GM23338 (cell line): ENCODE measurements around the gene CCSER2. TPM values are rescaled to one million over a fixed set of nuclear protein-coding genes. Genes with fewer than 3 reads are reported as not detected.
A peak's percentile ranks its signal among the peaks of the same experiment; 100 is the strongest.

ENCODE experiments used
- ATAC-seq: fragments of 200-7000 bp; cut with Tn5 transposase; 3 replicates; pipeline ENCODE4 v1.9.1; 2020
- DNase-seq: peaks from one replicate; pipeline ENCODE4 v3.0.0-alpha.2; 2015; ENCODE audit warnings: low spot score
- H2AFZ ChIP-seq: fragments of 200-600 bp; sonication (generic); 2 replicates; pipeline ENCODE4 v1.8.0; 2016; ENCODE audit warnings: antibody characterized with exemption, mild to moderate bottlenecking, moderate library complexity
- H3F3A ChIP-seq: fragments of 200-600 bp; sonication (generic); replicated peaks from 2 replicates; pipeline ENCODE4 v1.8.0; 2017; ENCODE audit warnings: antibody characterized with exemption, mixed run types, low read depth
- H3K27ac ChIP-seq: fragments of 200-600 bp; sonication (generic); 2 replicates; pipeline ENCODE4 v1.6.1; 2016; ENCODE audit warnings: low read depth
- H3K27me3 ChIP-seq: fragments of 200-600 bp; sonication (generic); 2 replicates; pipeline ENCODE4 v1.8.0; 2016; ENCODE audit warnings: mild to moderate bottlenecking, mixed run types, moderate library complexity; ENCODE audit not compliant: insufficient read depth
- H3K36me3 ChIP-seq: fragments of 200-600 bp; sonication (generic); 2 replicates; pipeline ENCODE4 v1.8.0; 2016; ENCODE audit warnings: mild to moderate bottlenecking; ENCODE audit not compliant: insufficient read depth
- H3K4me1 ChIP-seq: fragments of 200-600 bp; sonication (generic); 2 replicates; pipeline ENCODE4 v1.8.0; 2016; ENCODE audit warnings: mild to moderate bottlenecking, moderate library complexity; ENCODE audit not compliant: insufficient read depth
- H3K4me2 ChIP-seq: fragments of 200-600 bp; sonication (generic); 2 replicates; pipeline ENCODE4 v1.7.1; 2017; ENCODE audit warnings: mixed run types
- H3K4me3 ChIP-seq: fragments of 200-600 bp; sonication (generic); 2 replicates; pipeline ENCODE4 v1.6.1; 2016; ENCODE audit warnings: mixed run types
- H3K79me2 ChIP-seq: fragments of 200-600 bp; sonication (generic); replicated peaks from 2 replicates; pipeline ENCODE4 v1.8.0; 2017; ENCODE audit warnings: mild to moderate bottlenecking; ENCODE audit not compliant: insufficient read depth
- H3K9me2 ChIP-seq: fragments of 200-600 bp; sonication (generic); 2 replicates; pipeline ENCODE4 v1.8.0; 2017; ENCODE audit not compliant: insufficient read depth
- H4K20me1 ChIP-seq: fragments of 200-600 bp; sonication (generic); replicated peaks from 2 replicates; pipeline ENCODE4 v1.8.0; 2017; ENCODE audit warnings: mild to moderate bottlenecking; ENCODE audit not compliant: insufficient read depth
- H3K27ac Mint-ChIP-seq: 2 replicates; pipeline ENCODE4 v1.8.0; 2020; ENCODE audit warnings: inconsistent platforms, mild to moderate bottlenecking, moderate library complexity, mixed read lengths
- H3K27me3 Mint-ChIP-seq: 3 replicates; pipeline ENCODE4 v1.8.0; 2022; ENCODE audit warnings: low read depth, mild to moderate bottlenecking, moderate library complexity, mixed read lengths, inconsistent platforms; ENCODE audit not compliant: insufficient read depth, poor library complexity
- H3K36me3 Mint-ChIP-seq: 3 replicates; pipeline ENCODE4 v1.8.0; 2021; ENCODE audit warnings: low read depth, mild to moderate bottlenecking, inconsistent platforms, moderate library complexity, mixed read lengths
- H3K4me1 Mint-ChIP-seq: 3 replicates; pipeline ENCODE4 v1.8.0; 2020; ENCODE audit warnings: mild to moderate bottlenecking, inconsistent platforms, mixed read lengths
- H3K4me3 Mint-ChIP-seq: 3 replicates; pipeline ENCODE4 v1.8.0; 2021; ENCODE audit warnings: moderate library complexity, mild to moderate bottlenecking, inconsistent platforms, mixed read lengths
- H3K9me3 Mint-ChIP-seq: 3 replicates; pipeline ENCODE4 v1.8.0; 2020; ENCODE audit warnings: moderate library complexity, mild to moderate bottlenecking, inconsistent platforms, mixed read lengths
- CREB1 ChIP-seq: fragments of 250-450 bp; sonication (Bioruptor Pico); IDR thresholded peaks from 2 replicates; pipeline ENCODE4 v1.5.0; 2020; ENCODE audit warnings: low read depth, mild to moderate bottlenecking, moderate library complexity
- EZH2 ChIP-seq: fragments of 200-600 bp; sonication (generic); IDR thresholded peaks from one replicate; pipeline ENCODE4 v1.8.0; 2017; ENCODE audit warnings: antibody characterized with exemption, mild to moderate bottlenecking, low read depth; ENCODE audit not compliant: unreplicated experiment
- JUNB ChIP-seq: IDR thresholded peaks from one replicate; pipeline ENCODE4 v1.6.1; 2016; ENCODE audit warnings: antibody characterized with exemption; ENCODE audit not compliant: unreplicated experiment
- NANOG ChIP-seq: IDR thresholded peaks from 2 replicates; pipeline ENCODE4 v1.6.1; 2016; ENCODE audit warnings: antibody characterized with exemption, borderline replicate concordance
- POLR2AphosphoS5 ChIP-seq: IDR thresholded peaks from 2 replicates; pipeline ENCODE4 v1.6.1; 2016; ENCODE audit warnings: antibody characterized with exemption, low read depth
- STAT1 ChIP-seq: IDR thresholded peaks from one replicate; pipeline ENCODE4 v1.6.1; 2016; ENCODE audit warnings: antibody characterized with exemption; ENCODE audit not compliant: unreplicated experiment
- ZNF114 ChIP-seq: fragments of 250-450 bp; sonication (Bioruptor Pico); IDR thresholded peaks from 2 replicates; pipeline ENCODE4 v1.5.0; 2020; ENCODE audit warnings: mild to moderate bottlenecking, moderate library complexity
- ZNF331 ChIP-seq: fragments of 250-450 bp; sonication (Bioruptor Pico); IDR thresholded peaks from 2 replicates; pipeline ENCODE4 v1.5.0; 2020; ENCODE audit warnings: low read depth, mild to moderate bottlenecking, moderate library complexity
- polyA plus RNA-seq: library from polyadenylated mRNA; unstranded; fragments of >200 nt; fragmentation: Nextera tagmentation; extraction: Ambion mirVana; gene quantifications from 2 replicates; pipeline ENCODE4 v1.2.1, GENCODE V29; 2016
- total RNA-seq: library from RNA; depleted of rRNA; stranded (reverse); fragments of >200 nt; shearing (Covaris generic); gene quantifications from 2 replicates; pipeline ENCODE4 v1.2.3, GENCODE V29; 2014
- TF ChIP-seq, protein P1 (sequence below): fragments of 250-450 bp; sonication (Bioruptor Pico); IDR thresholded peaks from 2 replicates; pipeline ENCODE4 v1.5.0; 2020; ENCODE audit warnings: mild to moderate bottlenecking, moderate library complexity
- TF ChIP-seq, protein P2 (sequence below), 2 experiments: fragments of 200-600 bp in 1 of 2; sonication (generic) in 1 of 2; conservative IDR thresholded peaks; 2 replicates each; pipeline versions ENCODE4 v1.5.1 to v1.6.1; 2016 to 2017; ENCODE audit warnings: antibody characterized with exemption in 2 of 2, low read depth in 2 of 2, mild to moderate bottlenecking in 2 of 2, moderate library complexity in 1 of 2
- TF ChIP-seq, protein P3 (sequence below): IDR thresholded peaks from 2 replicates; pipeline ENCODE4 v1.6.1; 2016; ENCODE audit warnings: antibody characterized with exemption
- TF ChIP-seq, protein P4 (sequence below): IDR thresholded peaks from one replicate; pipeline ENCODE4 v1.6.1; 2018; ENCODE audit warnings: antibody characterized with exemption; ENCODE audit not compliant: unreplicated experiment

The CCSER2 gene
- total and polyA plus RNA-seq, 2 experiments from 2014 or later, result 30.6 to 37.2 TPM

DNA sequence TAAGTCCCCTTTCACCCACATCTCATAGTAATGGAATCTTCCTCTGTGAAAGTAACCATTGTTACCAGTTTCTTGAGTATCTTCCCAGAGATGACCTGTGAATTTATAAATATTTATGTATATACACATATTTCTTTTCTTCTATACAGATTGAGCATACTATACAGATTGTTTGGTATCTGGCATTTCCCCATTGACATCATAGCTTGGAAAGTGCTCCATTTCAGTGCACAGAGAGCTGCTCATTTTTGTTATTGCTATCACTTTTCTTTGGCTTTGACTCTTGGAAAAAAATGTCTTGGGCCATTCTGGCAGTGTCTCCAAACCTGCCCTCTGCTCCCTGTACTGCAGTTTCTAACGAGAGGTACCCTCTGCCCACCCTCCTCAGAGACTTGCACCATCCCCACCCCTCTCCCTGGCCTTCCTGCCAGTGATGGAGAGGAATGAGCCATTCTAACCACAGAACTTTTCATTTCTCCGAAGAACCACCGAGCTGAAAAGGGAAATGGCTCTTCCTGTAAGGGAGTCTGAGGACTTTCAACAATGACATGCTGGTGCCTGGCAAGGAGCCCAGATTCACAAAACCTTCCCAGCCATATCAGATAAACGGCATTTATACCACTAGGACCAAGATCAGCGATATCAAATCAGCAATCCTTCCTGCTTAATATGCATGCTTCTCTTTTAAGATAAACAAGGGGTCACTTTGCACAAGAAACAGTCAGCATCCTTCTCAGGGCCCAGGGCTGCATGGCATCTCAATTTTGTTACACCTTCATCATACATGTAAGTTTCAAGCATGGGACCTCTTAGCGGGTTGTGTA lies 19.7 kb upstream of the CCSER2 start:
- TF ChIP-seq, protein P1, sequence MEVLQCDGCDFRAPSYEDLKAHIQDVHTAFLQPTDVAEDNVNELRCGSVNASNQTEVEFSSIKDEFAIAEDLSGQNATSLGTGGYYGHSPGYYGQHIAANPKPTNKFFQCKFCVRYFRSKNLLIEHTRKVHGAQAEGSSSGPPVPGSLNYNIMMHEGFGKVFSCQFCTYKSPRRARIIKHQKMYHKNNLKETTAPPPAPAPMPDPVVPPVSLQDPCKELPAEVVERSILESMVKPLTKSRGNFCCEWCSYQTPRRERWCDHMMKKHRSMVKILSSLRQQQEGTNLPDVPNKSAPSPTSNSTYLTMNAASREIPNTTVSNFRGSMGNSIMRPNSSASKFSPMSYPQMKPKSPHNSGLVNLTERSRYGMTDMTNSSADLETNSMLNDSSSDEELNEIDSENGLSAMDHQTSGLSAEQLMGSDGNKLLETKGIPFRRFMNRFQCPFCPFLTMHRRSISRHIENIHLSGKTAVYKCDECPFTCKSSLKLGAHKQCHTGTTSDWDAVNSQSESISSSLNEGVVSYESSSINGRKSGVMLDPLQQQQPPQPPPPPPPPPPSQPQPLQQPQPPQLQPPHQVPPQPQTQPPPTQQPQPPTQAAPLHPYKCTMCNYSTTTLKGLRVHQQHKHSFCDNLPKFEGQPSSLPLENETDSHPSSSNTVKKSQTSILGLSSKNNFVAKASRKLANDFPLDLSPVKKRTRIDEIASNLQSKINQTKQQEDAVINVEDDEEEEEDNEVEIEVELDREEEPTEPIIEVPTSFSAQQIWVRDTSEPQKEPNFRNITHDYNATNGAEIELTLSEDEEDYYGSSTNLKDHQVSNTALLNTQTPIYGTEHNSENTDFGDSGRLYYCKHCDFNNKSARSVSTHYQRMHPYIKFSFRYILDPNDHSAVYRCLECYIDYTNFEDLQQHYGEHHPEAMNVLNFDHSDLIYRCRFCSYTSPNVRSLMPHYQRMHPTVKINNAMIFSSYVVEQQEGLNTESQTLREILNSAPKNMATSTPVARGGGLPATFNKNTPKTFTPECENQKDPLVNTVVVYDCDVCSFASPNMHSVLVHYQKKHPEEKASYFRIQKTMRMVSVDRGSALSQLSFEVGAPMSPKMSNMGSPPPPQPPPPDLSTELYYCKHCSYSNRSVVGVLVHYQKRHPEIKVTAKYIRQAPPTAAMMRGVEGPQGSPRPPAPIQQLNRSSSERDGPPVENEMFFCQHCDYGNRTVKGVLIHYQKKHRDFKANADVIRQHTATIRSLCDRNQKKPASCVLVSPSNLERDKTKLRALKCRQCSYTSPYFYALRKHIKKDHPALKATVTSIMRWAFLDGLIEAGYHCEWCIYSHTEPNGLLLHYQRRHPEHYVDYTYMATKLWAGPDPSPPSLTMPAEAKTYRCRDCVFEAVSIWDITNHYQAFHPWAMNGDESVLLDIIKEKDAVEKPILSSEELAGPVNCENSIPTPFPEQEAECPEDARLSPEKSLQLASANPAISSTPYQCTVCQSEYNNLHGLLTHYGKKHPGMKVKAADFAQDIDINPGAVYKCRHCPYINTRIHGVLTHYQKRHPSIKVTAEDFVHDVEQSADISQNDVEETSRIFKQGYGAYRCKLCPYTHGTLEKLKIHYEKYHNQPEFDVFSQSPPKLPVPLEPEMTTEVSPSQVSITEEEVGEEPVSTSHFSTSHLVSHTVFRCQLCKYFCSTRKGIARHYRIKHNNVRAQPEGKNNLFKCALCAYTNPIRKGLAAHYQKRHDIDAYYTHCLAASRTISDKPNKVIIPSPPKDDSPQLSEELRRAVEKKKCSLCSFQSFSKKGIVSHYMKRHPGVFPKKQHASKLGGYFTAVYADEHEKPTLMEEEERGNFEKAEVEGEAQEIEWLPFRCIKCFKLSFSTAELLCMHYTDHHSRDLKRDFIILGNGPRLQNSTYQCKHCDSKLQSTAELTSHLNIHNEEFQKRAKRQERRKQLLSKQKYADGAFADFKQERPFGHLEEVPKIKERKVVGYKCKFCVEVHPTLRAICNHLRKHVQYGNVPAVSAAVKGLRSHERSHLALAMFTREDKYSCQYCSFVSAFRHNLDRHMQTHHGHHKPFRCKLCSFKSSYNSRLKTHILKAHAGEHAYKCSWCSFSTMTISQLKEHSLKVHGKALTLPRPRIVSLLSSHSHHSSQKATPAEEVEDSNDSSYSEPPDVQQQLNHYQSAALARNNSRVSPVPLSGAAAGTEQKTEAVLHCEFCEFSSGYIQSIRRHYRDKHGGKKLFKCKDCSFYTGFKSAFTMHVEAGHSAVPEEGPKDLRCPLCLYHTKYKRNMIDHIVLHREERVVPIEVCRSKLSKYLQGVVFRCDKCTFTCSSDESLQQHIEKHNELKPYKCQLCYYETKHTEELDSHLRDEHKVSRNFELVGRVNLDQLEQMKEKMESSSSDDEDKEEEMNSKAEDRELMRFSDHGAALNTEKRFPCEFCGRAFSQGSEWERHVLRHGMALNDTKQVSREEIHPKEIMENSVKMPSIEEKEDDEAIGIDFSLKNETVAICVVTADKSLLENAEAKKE (CRISPR knock-in tag), result no peak
- TF ChIP-seq STAT1 (no peak), POLR2AphosphoS5 (no peak), CREB1 (CRISPR knock-in tag) (no peak), ZNF331 (CRISPR knock-in tag) (no peak), ZNF114 (no peak), EZH2 (no peak), NANOG (no peak), JUNB (no peak)
- TF ChIP-seq, protein P2, sequence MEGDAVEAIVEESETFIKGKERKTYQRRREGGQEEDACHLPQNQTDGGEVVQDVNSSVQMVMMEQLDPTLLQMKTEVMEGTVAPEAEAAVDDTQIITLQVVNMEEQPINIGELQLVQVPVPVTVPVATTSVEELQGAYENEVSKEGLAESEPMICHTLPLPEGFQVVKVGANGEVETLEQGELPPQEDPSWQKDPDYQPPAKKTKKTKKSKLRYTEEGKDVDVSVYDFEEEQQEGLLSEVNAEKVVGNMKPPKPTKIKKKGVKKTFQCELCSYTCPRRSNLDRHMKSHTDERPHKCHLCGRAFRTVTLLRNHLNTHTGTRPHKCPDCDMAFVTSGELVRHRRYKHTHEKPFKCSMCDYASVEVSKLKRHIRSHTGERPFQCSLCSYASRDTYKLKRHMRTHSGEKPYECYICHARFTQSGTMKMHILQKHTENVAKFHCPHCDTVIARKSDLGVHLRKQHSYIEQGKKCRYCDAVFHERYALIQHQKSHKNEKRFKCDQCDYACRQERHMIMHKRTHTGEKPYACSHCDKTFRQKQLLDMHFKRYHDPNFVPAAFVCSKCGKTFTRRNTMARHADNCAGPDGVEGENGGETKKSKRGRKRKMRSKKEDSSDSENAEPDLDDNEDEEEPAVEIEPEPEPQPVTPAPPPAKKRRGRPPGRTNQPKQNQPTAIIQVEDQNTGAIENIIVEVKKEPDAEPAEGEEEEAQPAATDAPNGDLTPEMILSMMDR (conservative IDR thresholded peaks at IDR 0.05; ENCODE audit: low read depth in 2 of 2), result no peak
- TF ChIP-seq, protein P3, sequence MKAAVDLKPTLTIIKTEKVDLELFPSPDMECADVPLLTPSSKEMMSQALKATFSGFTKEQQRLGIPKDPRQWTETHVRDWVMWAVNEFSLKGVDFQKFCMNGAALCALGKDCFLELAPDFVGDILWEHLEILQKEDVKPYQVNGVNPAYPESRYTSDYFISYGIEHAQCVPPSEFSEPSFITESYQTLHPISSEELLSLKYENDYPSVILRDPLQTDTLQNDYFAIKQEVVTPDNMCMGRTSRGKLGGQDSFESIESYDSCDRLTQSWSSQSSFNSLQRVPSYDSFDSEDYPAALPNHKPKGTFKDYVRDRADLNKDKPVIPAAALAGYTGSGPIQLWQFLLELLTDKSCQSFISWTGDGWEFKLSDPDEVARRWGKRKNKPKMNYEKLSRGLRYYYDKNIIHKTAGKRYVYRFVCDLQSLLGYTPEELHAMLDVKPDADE, result no peak
- TF ChIP-seq, protein P4, sequence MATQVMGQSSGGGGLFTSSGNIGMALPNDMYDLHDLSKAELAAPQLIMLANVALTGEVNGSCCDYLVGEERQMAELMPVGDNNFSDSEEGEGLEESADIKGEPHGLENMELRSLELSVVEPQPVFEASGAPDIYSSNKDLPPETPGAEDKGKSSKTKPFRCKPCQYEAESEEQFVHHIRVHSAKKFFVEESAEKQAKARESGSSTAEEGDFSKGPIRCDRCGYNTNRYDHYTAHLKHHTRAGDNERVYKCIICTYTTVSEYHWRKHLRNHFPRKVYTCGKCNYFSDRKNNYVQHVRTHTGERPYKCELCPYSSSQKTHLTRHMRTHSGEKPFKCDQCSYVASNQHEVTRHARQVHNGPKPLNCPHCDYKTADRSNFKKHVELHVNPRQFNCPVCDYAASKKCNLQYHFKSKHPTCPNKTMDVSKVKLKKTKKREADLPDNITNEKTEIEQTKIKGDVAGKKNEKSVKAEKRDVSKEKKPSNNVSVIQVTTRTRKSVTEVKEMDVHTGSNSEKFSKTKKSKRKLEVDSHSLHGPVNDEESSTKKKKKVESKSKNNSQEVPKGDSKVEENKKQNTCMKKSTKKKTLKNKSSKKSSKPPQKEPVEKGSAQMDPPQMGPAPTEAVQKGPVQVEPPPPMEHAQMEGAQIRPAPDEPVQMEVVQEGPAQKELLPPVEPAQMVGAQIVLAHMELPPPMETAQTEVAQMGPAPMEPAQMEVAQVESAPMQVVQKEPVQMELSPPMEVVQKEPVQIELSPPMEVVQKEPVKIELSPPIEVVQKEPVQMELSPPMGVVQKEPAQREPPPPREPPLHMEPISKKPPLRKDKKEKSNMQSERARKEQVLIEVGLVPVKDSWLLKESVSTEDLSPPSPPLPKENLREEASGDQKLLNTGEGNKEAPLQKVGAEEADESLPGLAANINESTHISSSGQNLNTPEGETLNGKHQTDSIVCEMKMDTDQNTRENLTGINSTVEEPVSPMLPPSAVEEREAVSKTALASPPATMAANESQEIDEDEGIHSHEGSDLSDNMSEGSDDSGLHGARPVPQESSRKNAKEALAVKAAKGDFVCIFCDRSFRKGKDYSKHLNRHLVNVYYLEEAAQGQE, result no peak
- H3K9me2 ChIP-seq, result no peaks in the 10 kb centered on the region
- no peaks in the 10 kb centered on the region for H4K20me1 ChIP-seq
- peak overlapping the region; percentile 91 for H2AFZ ChIP-seq
- ATAC-seq, result no peak
- H3K27ac Mint-ChIP-seq, result no peak overlapping the region
- DNase-seq, result no peak
- no peaks in the 10 kb centered on the region for H3F3A ChIP-seq
- H3K9me3 Mint-ChIP-seq, result peaks cover 3% of the 10 kb centered on the region; the same call in 2 of the 3 replicates
- H3K4me3 ChIP-seq, result no peak overlapping the region
- no peak overlapping the region for H3K27ac ChIP-seq
- H3K4me2 ChIP-seq, result no peak overlapping the region
- H3K4me3 Mint-ChIP-seq, result no peak overlapping the region
- no peaks in the 10 kb centered on the region for H3K36me3 ChIP-seq
- H3K79me2 ChIP-seq, result no peaks in the 10 kb centered on the region
- 0 out of 3 replicates have a peak, but pooled peaks cover 4% of the 10 kb centered on the region for H3K36me3 Mint-ChIP-seq
- H3K27me3 Mint-ChIP-seq, result no peaks in the 10 kb centered on the region
- H3K27me3 ChIP-seq, result no peaks in the 10 kb centered on the region
- peaks cover 14% of the 10 kb centered on the region for H3K4me1 Mint-ChIP-seq
- H3K4me1 ChIP-seq, result peaks cover 11% of the 10 kb centered on the region
